ENCODE data around the gene CEP95.
"Not testable (repeated sequence)": the region's sequence is repeated elsewhere in the genome, so short reads cannot be mapped to it uniquely, and the experiment has no call there.

CEP95 gene

DNA sequence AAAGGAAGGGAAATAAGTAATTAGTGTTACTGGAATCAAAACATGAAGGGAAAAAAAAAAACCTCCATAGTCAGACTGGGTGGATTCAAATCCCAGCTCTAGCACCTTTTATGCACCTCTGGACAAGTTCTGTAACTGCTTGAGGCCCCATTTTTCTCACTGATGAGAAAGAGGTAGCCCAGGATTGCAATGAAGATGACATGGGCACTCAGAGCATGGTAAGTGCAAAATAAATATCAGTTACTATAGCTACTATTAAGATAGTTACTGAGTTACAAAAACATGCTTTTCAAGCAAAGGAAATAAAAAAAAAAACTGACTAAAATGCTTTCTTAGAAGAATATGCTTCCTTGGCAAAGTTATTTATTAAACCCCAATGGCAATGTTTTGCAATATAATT lies 58.8 kb downstream of the CEP95 start:
- DNase-seq (ENCODE audit: low read depth in 1 of 2, low spot score in 1 of 2), result no peak

GRCh38 chr17:64571746-64572145 lies 65.0 kb downstream of the CEP95 start:
- no peak for DNase-seq (ENCODE audit: low read depth in 1 of 2, low spot score in 1 of 2)

GRCh38 chr17:64572682-64573154 lies 65.9 kb downstream of the CEP95 start:
- DNase-seq (ENCODE audit: low read depth in 1 of 2, low spot score in 1 of 2), result no peak

- DNase-seq (ENCODE audit: low read depth in 1 of 2, low spot score in 1 of 2), result no peak
These were observed 66.4 kb downstream of the CEP95 start for GRCh38 chr17:64573214-64573613.

- DNase-seq (ENCODE audit: low read depth in 1 of 2, low spot score in 1 of 2), result no peak
These were observed 67.9 kb downstream of the CEP95 start for GRCh38 chr17:64574646-64575045.

GRCh38 chr17:64575431-64575830 lies 68.7 kb downstream of the CEP95 start:
- DNase-seq (ENCODE audit: low read depth in 1 of 2, low spot score in 1 of 2), result no peak

DNA sequence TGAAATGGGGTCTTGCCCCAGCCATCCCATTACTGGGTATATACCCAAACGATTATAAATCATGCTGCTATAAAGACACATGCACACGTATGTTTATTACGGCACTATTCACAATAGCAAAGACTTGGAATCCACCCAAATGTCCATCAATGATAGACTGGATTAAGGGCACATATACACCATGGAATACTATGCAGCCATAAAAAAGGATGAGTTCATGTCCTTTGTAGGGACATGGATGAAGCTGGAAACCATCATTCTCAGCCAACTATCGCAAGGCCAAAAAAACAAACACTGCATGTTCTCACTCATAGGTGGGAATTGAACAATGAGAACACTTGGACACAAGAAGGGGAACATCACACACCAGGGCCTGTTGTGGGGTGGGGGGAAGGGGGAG lies 70.2 kb downstream of the CEP95 start:
- not testable (repeated sequence) for DNase-seq (ENCODE audit: low read depth in 1 of 2, low spot score in 1 of 2)

DNA sequence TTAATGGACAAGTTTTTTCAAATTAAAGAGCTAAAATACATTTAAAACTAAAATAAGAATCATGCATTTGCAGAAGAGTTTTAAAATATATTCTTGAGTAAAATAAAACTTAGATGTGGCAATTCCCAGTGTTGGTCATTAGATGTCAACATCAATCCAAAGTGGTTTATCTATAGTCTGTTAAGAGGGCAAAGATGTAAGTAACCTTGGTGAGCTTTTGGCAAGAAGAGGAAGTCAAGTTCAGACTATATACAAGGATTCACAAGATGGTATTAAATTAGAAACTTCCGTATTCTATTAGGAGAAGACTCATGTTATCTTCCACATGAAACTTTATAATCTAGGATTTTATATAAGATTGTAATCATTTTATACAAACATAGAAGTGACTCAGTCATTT lies 73.1 kb downstream of the CEP95 start:
- no peak for DNase-seq (ENCODE audit: low read depth in 1 of 2, low spot score in 1 of 2)

DNA sequence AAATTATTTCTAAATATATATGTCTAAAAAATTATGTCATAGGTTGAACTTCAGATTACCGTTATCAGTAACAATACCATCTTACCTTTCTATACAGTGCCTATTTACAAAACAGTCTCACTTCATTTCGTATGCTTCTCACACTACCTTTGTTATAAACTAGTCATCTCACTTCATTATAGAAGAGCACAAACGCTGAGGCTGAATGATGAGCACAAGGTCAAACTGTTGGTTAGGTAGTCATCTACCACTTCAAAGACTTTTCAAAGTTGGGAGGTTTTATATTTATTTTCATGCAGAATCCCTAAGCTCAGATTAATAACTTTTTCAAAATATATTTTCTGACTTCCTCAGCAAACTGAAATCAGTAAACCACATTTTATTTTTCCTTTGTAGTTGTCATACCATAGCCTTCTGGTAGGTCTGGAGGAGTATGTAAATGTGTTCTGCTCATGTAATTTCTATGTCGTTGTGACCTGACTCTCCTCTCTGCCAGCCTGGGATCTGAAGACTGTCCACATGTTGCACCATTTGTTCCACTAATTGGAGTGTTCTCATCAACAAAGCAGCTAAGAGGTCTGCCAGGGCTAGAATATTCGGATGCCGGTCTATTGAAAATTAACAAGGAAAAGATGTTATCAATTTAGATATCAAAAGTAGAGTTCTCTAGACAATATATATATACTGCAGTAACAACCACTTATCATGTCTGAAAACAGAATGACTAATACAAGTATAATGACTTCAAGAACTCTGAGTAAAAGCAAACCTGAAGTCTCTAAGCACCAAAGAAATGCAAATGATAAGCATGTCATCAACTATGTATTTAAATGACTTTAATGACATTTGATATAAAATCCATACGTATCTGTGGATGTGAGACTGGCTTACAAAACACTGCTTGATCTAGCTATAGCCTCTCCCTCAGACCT lies 73.9 kb downstream of the CEP95 start:
- no peak for DNase-seq (ENCODE audit: low read depth in 1 of 2, low spot score in 1 of 2)

GRCh38 chr17:64583038-64583437 lies 76.3 kb downstream of the CEP95 start:
- DNase-seq (ENCODE audit: low read depth in 1 of 2, low spot score in 1 of 2), result no peak

DNA sequence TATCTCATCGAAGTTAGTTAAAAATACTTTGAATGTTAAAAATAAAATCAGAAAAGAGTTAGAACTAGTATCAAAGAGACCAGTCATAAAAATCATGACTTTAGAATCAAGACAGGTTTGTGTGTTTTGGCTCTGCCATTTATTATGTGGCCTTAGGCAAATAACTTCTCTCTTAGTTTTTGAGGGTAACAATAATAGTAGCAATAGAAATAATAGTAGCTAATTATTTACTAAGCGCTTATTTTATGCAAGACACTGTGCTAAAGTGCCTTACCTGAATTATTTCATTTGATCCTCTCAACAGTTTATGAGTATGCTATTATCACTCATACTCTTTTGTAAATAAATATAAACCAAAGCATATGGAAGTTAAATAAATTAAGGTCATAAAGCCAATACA lies 78.4 kb downstream of the CEP95 start:
- DNase-seq (ENCODE audit: low read depth in 1 of 2, low spot score in 1 of 2), result no peak
